K562 (cell line): Measurements from ENCODE around the gene ADAP2. TPM values are rescaled to one million over a fixed set of nuclear protein-coding genes. Genes with fewer than 3 reads are reported as not detected.

Source experiments
- DMBX1 ChIP-seq: fragments of 250-450 bp; sonication (Bioruptor Pico); IDR thresholded peaks from 2 replicates; pipeline ENCODE4 v1.8.0; 2022; ENCODE audit warnings: inconsistent platforms, mild to moderate bottlenecking, moderate library complexity, borderline replicate concordance
- E2F5 ChIP-seq: sonication (generic); formaldehyde crosslinking; IDR thresholded peaks from 2 replicates; pipeline ENCODE4 v1.8.0; 2022; ENCODE audit warnings: mild to moderate bottlenecking, missing genetic modification reagents
- EWSR1 ChIP-seq: fragments of 450-650 bp; IDR thresholded peaks from 2 replicates; pipeline ENCODE4 v1.6.1; 2018; ENCODE audit warnings: borderline replicate concordance, mild to moderate bottlenecking, low read depth, moderate library complexity; ENCODE audit not compliant: partially characterized antibody
- HMG20B ChIP-seq: fragments of 250-450 bp; sonication (Bioruptor Pico); IDR thresholded peaks from 2 replicates; pipeline ENCODE4 v1.5.0; 2021; ENCODE audit warnings: mild to moderate bottlenecking
- HNRNPLL ChIP-seq: fragments of 200-400 bp; formaldehyde crosslinking; IDR thresholded peaks from 2 replicates; pipeline ENCODE4 v1.6.1; 2017; ENCODE audit warnings: low read length, low read depth, mild to moderate bottlenecking; ENCODE audit not compliant: poor library complexity, severe bottlenecking
- MBD2 ChIP-seq: sonication (generic); IDR thresholded peaks from 2 replicates; pipeline ENCODE4 v1.6.1; 2016; ENCODE audit warnings: low read depth, borderline replicate concordance
- NCOA2 ChIP-seq, 2 experiments: fragments of 450-650 bp; IDR thresholded peaks; 2 replicates each; pipeline ENCODE4 v1.6.1; 2018; ENCODE audit warnings: mild to moderate bottlenecking in 2 of 2, moderate library complexity in 1 of 2; ENCODE audit not compliant: partially characterized antibody in 2 of 2
- PCBP2 ChIP-seq: fragments of 200-400 bp; formaldehyde crosslinking; IDR thresholded peaks from 2 replicates; pipeline ENCODE4 v1.6.1; 2018; ENCODE audit warnings: low read length, low read depth, mild to moderate bottlenecking, moderate library complexity; ENCODE audit not compliant: poor library complexity, severe bottlenecking
- PRMT5 ChIP-seq: sonication (generic); formaldehyde crosslinking; IDR thresholded peaks from 2 replicates; pipeline ENCODE4 v1.5.0; 2020; ENCODE audit warnings: missing genetic modification reagents
- PTTG1 ChIP-seq: fragments of 450-650 bp; IDR thresholded peaks from 2 replicates; pipeline ENCODE4 v1.6.1; 2016; ENCODE audit warnings: low read depth, mild to moderate bottlenecking, missing genetic modification characterization, missing compliant biosample characterization
- SREBF1 ChIP-seq: fragments of 150-350 bp; IDR thresholded peaks from 2 replicates; pipeline ENCODE4 v1.6.1; 2014; ENCODE audit warnings: antibody characterized with exemption, low read depth, low read length, borderline replicate concordance
- TFE3 ChIP-seq: fragments of 450-650 bp; formaldehyde crosslinking; IDR thresholded peaks from 2 replicates; pipeline ENCODE4 v1.4.0; 2020; ENCODE audit warnings: mild to moderate bottlenecking, mixed read lengths
- ZBTB43 ChIP-seq: sonication (generic); formaldehyde crosslinking; IDR thresholded peaks from 2 replicates; pipeline ENCODE4 v1.8.0; 2023; ENCODE audit warnings: mild to moderate bottlenecking, missing genetic modification reagents
- ZC3H4 ChIP-seq: sonication (generic); formaldehyde crosslinking; IDR thresholded peaks from 2 replicates; pipeline ENCODE4 v1.9.0; 2021; ENCODE audit warnings: missing genetic modification reagents, borderline replicate concordance
- ZFP91 ChIP-seq: sonication (generic); formaldehyde crosslinking; IDR thresholded peaks from 2 replicates; pipeline ENCODE4 v1.8.0; 2022; ENCODE audit warnings: mild to moderate bottlenecking, missing genetic modification reagents
- ZNF316 ChIP-seq: fragments of 450-650 bp; IDR thresholded peaks from 2 replicates; pipeline ENCODE4 v1.6.1; 2016
- ZNF41 ChIP-seq: fragments of 250-450 bp; sonication (Bioruptor Pico); conservative IDR thresholded peaks from 2 replicates; pipeline ENCODE4 v1.4.0; 2020; ENCODE audit warnings: mild to moderate bottlenecking
- ZNF512 ChIP-seq: IDR thresholded peaks from 2 replicates; pipeline ENCODE4 v1.6.1; 2016; ENCODE audit warnings: missing genetic modification characterization, missing compliant biosample characterization
- ZNF79 ChIP-seq: fragments of 250-450 bp; sonication (Bioruptor Pico); IDR thresholded peaks from 2 replicates; pipeline ENCODE4 v1.4.0; 2020; ENCODE audit warnings: low read depth, mild to moderate bottlenecking, moderate library complexity
- polyA plus RNA-seq, 8 experiments: library from polyadenylated mRNA; depleted of rRNA in 4 of 8; stranded (reverse) in 5 of 8; unstranded in 3 of 8; fragments of >200 nt; fragmentation: Nextera tagmentation in 2 of 8; fragmentation: Illumina TruSeq in 1 of 8; extraction: Ambion mirVana in 2 of 8; extraction: Trizol in 1 of 8; gene quantifications; 2 replicates each; pipeline versions ENCODE4 v1.2.1 to v1.2.3, GENCODE V29; 2011 to 2014; ENCODE audit warnings: inconsistent platforms in 1 of 8, missing spikeins in 1 of 8
- total RNA-seq, 7 experiments: library from RNA; depleted of rRNA in 6 of 7; stranded (reverse); fragments of >200 nt in 6 of 7; fragmentation: Illumina TruSeq in 2 of 7; extraction: Trizol in 2 of 7; gene quantifications; 2 replicates each; pipeline versions ENCODE4 v1.2.1 to v1.2.3, GENCODE V29; 2011 to 2021; ENCODE audit warnings: low replicate concordance in 1 of 7

The ADAP2 gene
- total and polyA plus RNA-seq, 9 of the 15 experiments (the other 6 are each of a cell fraction or from before 2014, with no cell fraction given), result 0.06 to 0.73 (median 0.23) TPM; not detected in 5

GRCh38 chr17:30906101-30906911, 15.4 kb upstream of the ADAP2 start, which contains the start of gene TEFM (continued):
- TF ChIP-seq ZBTB43, result no peak
- TF ChIP-seq PRMT5 (CRISPR knock-in tag), result 0 out of 2 replicates have a peak, but pooled peaks have one; percentile 9
- TF ChIP-seq ZNF79 (CRISPR knock-in tag), result no peak
- TF ChIP-seq PTTG1 (tag), result no peak
- TF ChIP-seq NCOA2 (IDR thresholded peaks at IDR 0.05; ENCODE audit: partially characterized antibody in 2 of 2), result no peak
- TF ChIP-seq E2F5 (CRISPR knock-in tag), result no peak
- TF ChIP-seq ZFP91 (CRISPR knock-in tag), result no peak
- TF ChIP-seq ZNF41, result no peak
- no peak for TF ChIP-seq EWSR1
- TF ChIP-seq TFE3 (CRISPR knock-in tag), result no peak
- no peak for TF ChIP-seq ZNF512
- TF ChIP-seq HNRNPLL, result peak; percentile 50
- TF ChIP-seq DMBX1 (CRISPR knock-in tag), result no peak
- TF ChIP-seq ZNF316, result no peak
- no peak for TF ChIP-seq HMG20B (CRISPR knock-in tag)
- peak; percentile 80; the same call in 1 of the 2 replicates for TF ChIP-seq MBD2
- TF ChIP-seq SREBF1, result 0 out of 2 replicates have a peak, but pooled peaks have one; percentile 43
- TF ChIP-seq ZC3H4 (CRISPR knock-in tag), result no peak
- no peak for TF ChIP-seq PCBP2
